ENCODE results near the gene DUSP28. TPM values are rescaled to one million over a fixed set of nuclear protein-coding genes. Genes with fewer than 3 reads are reported as not detected.

The DUSP28 gene
- total and polyA plus RNA-seq, 2 donors (not counting 1 experiment from before 2014, with no cell fraction given) = 19.0 to 19.1 TPM

- Histone ChIP-seq H3K27me3 (replicated peaks in 1 of 4; ENCODE audit: control extremely low read depth in 1 of 4, control insufficient read depth in 3 of 4, insufficient read depth in 4 of 4, low read length in 3 of 4) (no peaks in the 10 kb centered on the region), H3K9ac (ENCODE audit: low read length) (no peak overlapping the region), H3K4me2 (replicated peaks; ENCODE audit: low read depth, low read length, poor library complexity, severe bottlenecking) (no peak overlapping the region), H2AFZ (ENCODE audit: insufficient read depth, low read depth, low read length, poor library complexity, severe bottlenecking) (no peak overlapping the region), H3K4me3 (ENCODE audit: control extremely low read depth in 1 of 5, extremely low read depth in 1 of 5, insufficient read depth in 1 of 5, low read depth in 2 of 5, low read length in 4 of 5) (no peak overlapping the region), H3K4me1 (ENCODE audit: control insufficient read depth in 2 of 2, insufficient read depth in 2 of 2, low read length in 2 of 2) (no peaks in the 10 kb centered on the region), H3K36me3 (replicated peaks in 1 of 2; ENCODE audit: control extremely low read depth in 1 of 2, control insufficient read depth in 1 of 2, extremely low read depth in 1 of 2, insufficient read depth in 2 of 2, low read length in 1 of 2) (peaks cover 0 to 38% of the 10 kb centered on the region in 2 experiments), H3K27ac (ENCODE audit: low read length in 2 of 2) (no peak overlapping the region), H3K79me2 (ENCODE audit: control insufficient read depth, insufficient read depth, low read length) (no peaks in the 10 kb centered on the region), H3K9me3 (ENCODE audit: control extremely low read depth in 1 of 3, control insufficient read depth in 2 of 3, insufficient read depth in 1 of 3, low read length in 2 of 3) (peaks cover 0 to 57% (median 13%) of the 10 kb centered on the region in 3 donors), H4K20me1 (ENCODE audit: control insufficient read depth, insufficient read depth, low read length, poor library complexity, severe bottlenecking) (no peaks in the 10 kb centered on the region)
- intact Hi-C loops (cut with micrococcal nuclease) = no loop called here
- WGBS (ENCODE audit: insufficient coverage) = 97% methylated on average over 9 of the region's 12 CpGs
- ATAC-seq (ENCODE audit: low read depth) = no peak
- H3K4me1 Mint-ChIP-seq = peaks cover 2% of the 10 kb centered on the region
- H3K27ac Mint-ChIP-seq = no peak overlapping the region
- no peak overlapping the region for H3K4me3 Mint-ChIP-seq
- TF ChIP-seq EZH2 (IDR thresholded peaks at IDR 0.05; ENCODE audit: borderline replicate concordance, insufficient read depth, low read depth, low read length, poor library complexity, severe bottlenecking) = no peak
- TF ChIP-seq CTCF (IDR thresholded peaks at IDR 0.05) = no peak
- ChIA-PET POLR2A (no interaction called here), CTCF (interaction anchor here (1.3 kb wide), 1 partner anchor 44 kb away, joined by 5 read pairs; no protein-coding TSS in a partner anchor)
- no peak for DNase-seq
- no peaks in the 10 kb centered on the region for H3K27me3 Mint-ChIP-seq
- H3K9me3 Mint-ChIP-seq (ENCODE audit: insufficient read depth) = no peaks in the 10 kb centered on the region
Measured at GRCh38 chr2:240522406-240522805, 37.8 kb upstream of the DUSP28 start.

- DNase-seq = no peak
- Histone ChIP-seq H3K9me3 (ENCODE audit: control extremely low read depth in 1 of 3, control insufficient read depth in 2 of 3, insufficient read depth in 1 of 3, low read length in 2 of 3) (peaks cover 0 to 59% (median 13%) of the 10 kb centered on the region in 3 donors), H3K79me2 (ENCODE audit: control insufficient read depth, insufficient read depth, low read length) (no peaks in the 10 kb centered on the region), H3K36me3 (replicated peaks in 1 of 2; ENCODE audit: control extremely low read depth in 1 of 2, control insufficient read depth in 1 of 2, extremely low read depth in 1 of 2, insufficient read depth in 2 of 2, low read length in 1 of 2) (peaks cover 0 to 38% of the 10 kb centered on the region in 2 experiments), H3K27ac (ENCODE audit: low read length in 2 of 2) (no peak overlapping the region), H3K27me3 (replicated peaks in 1 of 4; ENCODE audit: control extremely low read depth in 1 of 4, control insufficient read depth in 3 of 4, insufficient read depth in 4 of 4, low read length in 3 of 4) (no peaks in the 10 kb centered on the region), H3K4me1 (ENCODE audit: control insufficient read depth in 2 of 2, insufficient read depth in 2 of 2, low read length in 2 of 2) (no peaks in the 10 kb centered on the region), H3K4me2 (replicated peaks; ENCODE audit: low read depth, low read length, poor library complexity, severe bottlenecking) (no peak overlapping the region), H2AFZ (ENCODE audit: insufficient read depth, low read depth, low read length, poor library complexity, severe bottlenecking) (no peak overlapping the region), H3K4me3 (ENCODE audit: control extremely low read depth in 1 of 5, extremely low read depth in 1 of 5, insufficient read depth in 1 of 5, low read depth in 2 of 5, low read length in 4 of 5) (no peak overlapping the region), H3K9ac (ENCODE audit: low read length) (no peak overlapping the region), H4K20me1 (ENCODE audit: control insufficient read depth, insufficient read depth, low read length, poor library complexity, severe bottlenecking) (no peaks in the 10 kb centered on the region)
- WGBS (ENCODE audit: insufficient coverage) = 97% methylated on average over 29 of the region's 32 CpGs
- no peak overlapping the region for H3K4me3 Mint-ChIP-seq
- POLR2A ChIA-PET = no interaction called here
- no peaks in the 10 kb centered on the region for H3K27me3 Mint-ChIP-seq
- intact Hi-C loops (cut with micrococcal nuclease) = no loop called here
- H3K4me1 Mint-ChIP-seq = peaks cover 2% of the 10 kb centered on the region
- CTCF ChIA-PET = interaction anchor here (2.5 kb wide), 1 partner anchor 10 kb away, joined by 9 read pairs; no protein-coding TSS in a partner anchor
- ATAC-seq (ENCODE audit: low read depth) = no peak
- TF ChIP-seq CTCF (IDR thresholded peaks at IDR 0.05) = no peak
- TF ChIP-seq EZH2 (IDR thresholded peaks at IDR 0.05; ENCODE audit: borderline replicate concordance, insufficient read depth, low read depth, low read length, poor library complexity, severe bottlenecking) = no peak
- no peak overlapping the region for H3K27ac Mint-ChIP-seq
- H3K9me3 Mint-ChIP-seq (ENCODE audit: insufficient read depth) = peaks cover 2% of the 10 kb centered on the region
Measured at GRCh38 chr2:240523451-240524281, 36.5 kb upstream of the DUSP28 start.

Measured in B cell (primary cell).